Astrocyte (in vitro differentiated cells and primary cell): ENCODE data around the gene BHLHE23.

Source experiments
- EZH2 ChIP-seq: IDR thresholded peaks from 2 replicates; pipeline ENCODE4 v1.6.1; 2012; ENCODE audit warnings: mild to moderate bottlenecking, low read length, inconsistent platforms; ENCODE audit not compliant: insufficient read depth
- TF ChIP-seq, protein P1 (sequence below): IDR thresholded peaks from 2 replicates; pipeline ENCODE4 v1.5.1; 2011; ENCODE audit warnings: low read depth, mild to moderate bottlenecking, inconsistent platforms, low read length, moderate library complexity; ENCODE audit not compliant: insufficient read depth

DNA sequence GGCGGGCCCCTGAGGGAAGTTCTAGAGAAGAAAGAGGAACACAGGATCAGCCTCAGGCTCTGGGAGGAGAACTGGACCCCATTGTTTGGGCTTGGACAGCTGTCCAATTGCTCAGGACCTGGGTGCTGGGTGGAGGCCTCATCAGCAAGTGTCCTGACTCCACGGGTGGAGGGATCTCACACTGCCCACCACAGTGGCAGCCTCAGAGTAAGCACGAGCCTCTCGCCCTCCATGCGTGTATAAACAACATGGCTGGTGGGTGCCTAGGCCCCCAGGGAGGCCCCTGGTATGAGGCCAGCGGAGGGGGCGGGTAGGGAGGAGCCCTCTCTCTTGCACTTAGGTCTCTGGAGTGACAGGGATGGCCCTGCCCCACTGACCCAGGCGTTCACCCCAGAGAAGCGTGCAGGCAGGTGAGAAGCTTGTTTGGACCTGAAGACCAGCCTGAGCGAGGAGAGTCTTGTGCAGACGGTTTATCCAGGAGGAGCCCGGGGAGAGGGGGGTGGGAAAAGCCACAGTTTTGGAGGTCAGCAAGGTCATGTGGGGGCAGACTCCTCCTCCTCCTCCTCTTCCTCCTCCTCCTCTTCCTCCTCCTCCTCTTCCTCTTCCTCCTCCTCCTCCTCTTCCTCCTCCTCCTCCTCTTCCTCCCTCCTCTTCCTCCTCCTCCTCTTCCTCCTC lies 41.9 kb upstream of the BHLHE23 start:
- TF ChIP-seq, protein P1, sequence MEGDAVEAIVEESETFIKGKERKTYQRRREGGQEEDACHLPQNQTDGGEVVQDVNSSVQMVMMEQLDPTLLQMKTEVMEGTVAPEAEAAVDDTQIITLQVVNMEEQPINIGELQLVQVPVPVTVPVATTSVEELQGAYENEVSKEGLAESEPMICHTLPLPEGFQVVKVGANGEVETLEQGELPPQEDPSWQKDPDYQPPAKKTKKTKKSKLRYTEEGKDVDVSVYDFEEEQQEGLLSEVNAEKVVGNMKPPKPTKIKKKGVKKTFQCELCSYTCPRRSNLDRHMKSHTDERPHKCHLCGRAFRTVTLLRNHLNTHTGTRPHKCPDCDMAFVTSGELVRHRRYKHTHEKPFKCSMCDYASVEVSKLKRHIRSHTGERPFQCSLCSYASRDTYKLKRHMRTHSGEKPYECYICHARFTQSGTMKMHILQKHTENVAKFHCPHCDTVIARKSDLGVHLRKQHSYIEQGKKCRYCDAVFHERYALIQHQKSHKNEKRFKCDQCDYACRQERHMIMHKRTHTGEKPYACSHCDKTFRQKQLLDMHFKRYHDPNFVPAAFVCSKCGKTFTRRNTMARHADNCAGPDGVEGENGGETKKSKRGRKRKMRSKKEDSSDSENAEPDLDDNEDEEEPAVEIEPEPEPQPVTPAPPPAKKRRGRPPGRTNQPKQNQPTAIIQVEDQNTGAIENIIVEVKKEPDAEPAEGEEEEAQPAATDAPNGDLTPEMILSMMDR: no peak
- no peak for TF ChIP-seq EZH2
